ENCODE results near the gene YJU2.

GRCh38 chr19:4278010-4278409 lies 31.1 kb downstream of the YJU2 start:
- TF ChIP-seq, protein P1, sequence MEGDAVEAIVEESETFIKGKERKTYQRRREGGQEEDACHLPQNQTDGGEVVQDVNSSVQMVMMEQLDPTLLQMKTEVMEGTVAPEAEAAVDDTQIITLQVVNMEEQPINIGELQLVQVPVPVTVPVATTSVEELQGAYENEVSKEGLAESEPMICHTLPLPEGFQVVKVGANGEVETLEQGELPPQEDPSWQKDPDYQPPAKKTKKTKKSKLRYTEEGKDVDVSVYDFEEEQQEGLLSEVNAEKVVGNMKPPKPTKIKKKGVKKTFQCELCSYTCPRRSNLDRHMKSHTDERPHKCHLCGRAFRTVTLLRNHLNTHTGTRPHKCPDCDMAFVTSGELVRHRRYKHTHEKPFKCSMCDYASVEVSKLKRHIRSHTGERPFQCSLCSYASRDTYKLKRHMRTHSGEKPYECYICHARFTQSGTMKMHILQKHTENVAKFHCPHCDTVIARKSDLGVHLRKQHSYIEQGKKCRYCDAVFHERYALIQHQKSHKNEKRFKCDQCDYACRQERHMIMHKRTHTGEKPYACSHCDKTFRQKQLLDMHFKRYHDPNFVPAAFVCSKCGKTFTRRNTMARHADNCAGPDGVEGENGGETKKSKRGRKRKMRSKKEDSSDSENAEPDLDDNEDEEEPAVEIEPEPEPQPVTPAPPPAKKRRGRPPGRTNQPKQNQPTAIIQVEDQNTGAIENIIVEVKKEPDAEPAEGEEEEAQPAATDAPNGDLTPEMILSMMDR (IDR thresholded peaks at IDR 0.05) = no peak
- TF ChIP-seq EZH2phosphoT487 (IDR thresholded peaks at IDR 0.05) = no peak

All from neural progenitor cell (in vitro differentiated cells).